H7 (cell line): ENCODE measurements around the gene SLC25A33. TPM values are rescaled to one million over a fixed set of nuclear protein-coding genes. Genes with fewer than 3 reads are reported as not detected.
A peak's percentile ranks its signal among the peaks of the same experiment; 100 is the strongest.

Source experiments
- DNase-seq: peaks from one replicate; pipeline ENCODE4 v3.0.0; 2012
- H3K27me3 ChIP-seq: 2 replicates; pipeline ENCODE4 v1.6.0; 2011; ENCODE audit warnings: mild to moderate bottlenecking, low read length; ENCODE audit not compliant: control insufficient read depth, insufficient read depth
- H3K36me3 ChIP-seq: replicated peaks from 2 replicates; pipeline ENCODE4 v1.5.1; 2011; ENCODE audit warnings: low read length; ENCODE audit not compliant: control insufficient read depth, insufficient read depth
- H3K4me3 ChIP-seq: 2 replicates; pipeline ENCODE4 v1.5.1; 2011; ENCODE audit warnings: low read depth, mild to moderate bottlenecking, control low read depth, low read length, moderate library complexity; ENCODE audit not compliant: insufficient read depth
- total RNA-seq: library from RNA; depleted of rRNA; stranded (reverse); fragments of >200 nt; shearing (Covaris generic); gene quantifications from 2 replicates; pipeline ENCODE4 v1.2.3, GENCODE V29; 2014; rRNA removed

Gene SLC25A33
- total RNA-seq, 1 experiment from 2014 or later = 23.2 TPM

DNA sequence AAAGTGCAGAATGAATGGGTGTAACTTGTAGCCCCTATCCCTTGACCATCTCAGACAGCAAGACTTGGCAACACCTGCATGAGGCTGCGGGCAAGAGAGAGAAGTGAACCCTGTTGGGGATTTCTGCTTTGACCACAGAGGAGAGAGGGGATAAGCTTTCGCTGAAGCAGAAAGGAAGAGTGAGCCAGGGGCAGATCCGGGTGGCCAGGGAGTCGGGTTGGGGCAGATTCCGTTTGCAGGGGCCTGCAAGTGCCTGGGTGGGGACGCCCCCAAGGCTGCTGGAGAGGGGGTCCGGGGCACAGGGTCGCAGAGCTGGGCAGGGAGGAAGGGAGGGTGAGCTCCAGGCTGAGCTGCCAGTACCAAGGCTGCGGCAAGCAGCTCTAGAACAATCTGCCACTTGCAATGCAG is 86.9 kb downstream of the SLC25A33 start:
- DNase-seq = peak; percentile 56
- Histone ChIP-seq H3K36me3 (no peaks in the 10 kb centered on the region), H3K4me3 (no peak overlapping the region), H3K27me3 (peaks cover 6% of the 10 kb centered on the region; the same call in 1 of the 2 replicates)

DNA sequence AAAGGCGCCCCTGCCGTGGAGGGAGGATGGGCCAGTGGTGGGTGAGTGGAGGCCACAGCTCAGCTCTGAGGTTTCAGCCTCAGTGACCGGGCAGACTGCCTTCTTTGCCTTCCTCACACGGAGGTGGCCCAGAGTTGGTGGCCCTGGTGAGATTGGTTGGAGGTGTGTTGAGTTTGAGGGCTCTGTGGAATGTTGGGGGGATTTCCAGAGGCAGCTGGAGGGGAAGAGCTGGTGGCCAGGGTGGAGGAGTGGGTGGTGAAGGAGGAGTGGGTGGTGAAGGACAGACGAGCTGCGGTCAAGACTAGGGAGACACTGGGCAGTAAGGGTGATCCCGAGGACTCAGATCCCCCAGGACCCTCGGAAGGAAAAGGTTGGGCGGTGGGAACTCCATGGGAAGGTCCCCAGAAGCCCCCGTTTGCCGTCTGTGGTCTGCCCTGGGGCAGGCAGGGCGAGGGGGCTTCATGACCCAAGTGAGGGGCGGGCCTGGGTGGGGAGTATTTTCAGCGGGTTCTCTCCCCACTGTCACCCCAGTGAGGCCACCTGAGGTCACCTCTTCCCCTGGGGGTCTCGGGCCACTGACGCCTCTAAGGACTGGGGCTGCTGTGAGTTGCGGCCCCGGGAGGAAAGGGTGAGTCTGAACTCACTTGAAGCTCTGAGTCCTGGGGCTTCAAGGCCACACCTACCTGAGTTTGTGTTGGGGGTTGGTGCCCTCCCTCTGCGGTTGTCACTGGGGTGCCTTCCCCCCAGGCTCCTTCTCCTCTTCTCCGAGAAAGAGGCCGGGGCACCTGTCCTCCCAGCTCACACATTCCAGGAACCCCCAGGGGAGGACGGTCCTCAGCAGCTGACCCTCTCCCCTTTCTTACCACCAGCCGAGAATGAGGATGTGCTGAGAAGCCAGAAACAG is 89.5 kb downstream of the SLC25A33 start:
- Histone ChIP-seq H3K27me3 (peaks cover 6% of the 10 kb centered on the region; the same call in 1 of the 2 replicates), H3K36me3 (no peaks in the 10 kb centered on the region), H3K4me3 (no peak overlapping the region)
- peak; percentile 64 for DNase-seq

DNA sequence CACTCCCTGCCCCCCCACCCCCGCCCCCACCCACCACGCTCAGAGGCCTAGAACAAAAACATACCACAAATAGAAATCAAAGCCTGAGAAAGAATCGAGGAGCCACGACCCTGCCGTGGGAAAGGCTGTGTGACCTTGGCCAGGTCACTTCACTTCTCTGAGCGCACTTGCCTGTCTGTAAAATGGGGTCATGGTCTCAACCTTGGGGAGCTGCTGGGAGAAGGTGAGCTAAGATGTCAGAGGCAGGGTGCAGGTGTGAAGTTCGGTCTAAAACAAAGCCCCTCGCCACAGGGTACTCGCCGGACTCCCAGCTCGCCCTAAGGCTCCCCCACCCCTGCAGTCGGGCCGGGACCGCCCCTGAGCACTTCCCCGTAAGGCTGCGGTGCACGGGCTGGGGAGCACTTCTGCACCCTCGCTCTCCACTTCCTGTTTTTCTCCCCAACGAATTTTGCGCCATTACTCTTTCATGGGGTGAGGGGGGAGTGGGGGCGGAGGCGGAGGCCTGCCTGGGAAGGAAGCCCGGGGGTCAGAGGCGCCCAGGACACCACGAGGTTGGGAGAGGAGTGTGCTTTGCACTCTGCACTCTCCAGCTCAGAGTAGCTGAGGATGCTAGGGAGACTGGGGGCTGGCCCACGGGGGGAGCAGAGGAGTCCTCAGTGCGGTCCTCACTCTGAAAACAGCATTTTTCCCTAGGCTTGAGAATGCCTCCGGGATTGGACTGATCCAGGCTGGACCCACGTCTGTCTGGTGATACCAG is 90.4 kb downstream of the SLC25A33 start:
- Histone ChIP-seq H3K4me3 (no peak overlapping the region), H3K27me3 (peaks cover 6% of the 10 kb centered on the region; the same call in 1 of the 2 replicates), H3K36me3 (no peaks in the 10 kb centered on the region)
- peak; percentile 61 for DNase-seq

DNA sequence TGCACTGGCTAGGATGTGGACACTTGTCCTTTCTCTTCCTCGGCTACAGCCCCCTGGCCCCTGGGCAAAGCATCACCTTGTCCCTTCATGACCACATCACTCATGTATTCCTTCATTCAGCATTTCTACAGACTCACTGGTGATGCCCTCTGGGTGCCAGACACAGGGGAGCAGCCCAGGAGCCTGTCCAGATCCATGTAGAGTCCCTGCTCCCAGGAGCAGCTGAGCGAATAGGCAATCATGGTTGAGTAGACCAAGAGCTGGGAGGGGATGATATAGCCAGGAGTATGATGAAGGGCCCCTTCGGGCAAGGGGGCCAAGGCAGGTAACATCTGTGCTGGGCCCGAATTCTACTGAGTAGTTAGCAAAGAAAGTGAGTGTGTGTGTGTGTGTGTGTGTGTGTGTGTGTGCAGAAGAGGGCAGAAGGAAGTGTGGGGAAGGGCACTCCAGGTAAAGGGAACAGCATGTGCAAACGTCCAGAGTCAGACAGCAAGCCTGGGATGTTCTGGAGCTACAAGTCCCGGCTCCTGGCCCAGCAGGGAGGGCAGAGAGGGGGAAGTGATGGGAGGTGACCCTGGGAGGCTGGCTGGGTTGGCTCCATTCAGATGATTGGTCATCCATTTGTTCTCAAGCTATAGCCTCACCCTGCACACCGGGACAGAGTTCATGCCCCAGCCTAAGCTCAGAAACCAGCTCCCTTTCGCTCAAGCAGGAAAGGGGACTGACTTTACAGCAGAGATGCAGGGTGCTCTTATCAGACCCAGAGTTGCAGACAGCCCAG is 91.3 kb downstream of the SLC25A33 start:
- Histone ChIP-seq H3K4me3 (no peak overlapping the region), H3K36me3 (no peaks in the 10 kb centered on the region), H3K27me3 (peaks cover 6% of the 10 kb centered on the region; the same call in 1 of the 2 replicates)
- DNase-seq = no peak

DNA sequence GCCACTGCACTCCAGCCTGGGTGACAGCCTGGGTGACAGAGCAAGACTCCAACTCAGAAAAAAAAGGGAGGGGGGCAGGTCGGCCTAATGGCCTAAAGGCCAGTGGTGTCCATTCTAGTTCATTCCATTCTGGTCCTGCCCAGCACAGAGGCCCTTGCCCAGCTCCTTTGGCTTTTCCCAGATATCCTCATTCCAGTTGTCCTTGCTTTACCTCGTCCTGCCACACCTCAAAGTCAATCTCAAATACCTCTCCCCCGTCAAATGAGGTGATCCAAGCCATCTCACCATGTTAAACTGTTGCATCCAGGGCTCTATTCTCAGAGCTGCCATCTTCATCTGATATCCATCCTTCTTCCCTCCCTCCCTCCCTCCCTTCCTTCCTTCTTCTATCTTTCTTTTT is 92.3 kb downstream of the SLC25A33 start:
- Histone ChIP-seq H3K36me3 (no peaks in the 10 kb centered on the region), H3K4me3 (no peak overlapping the region), H3K27me3 (peaks cover 6% of the 10 kb centered on the region; the same call in 1 of the 2 replicates)
- DNase-seq = no peak

DNA sequence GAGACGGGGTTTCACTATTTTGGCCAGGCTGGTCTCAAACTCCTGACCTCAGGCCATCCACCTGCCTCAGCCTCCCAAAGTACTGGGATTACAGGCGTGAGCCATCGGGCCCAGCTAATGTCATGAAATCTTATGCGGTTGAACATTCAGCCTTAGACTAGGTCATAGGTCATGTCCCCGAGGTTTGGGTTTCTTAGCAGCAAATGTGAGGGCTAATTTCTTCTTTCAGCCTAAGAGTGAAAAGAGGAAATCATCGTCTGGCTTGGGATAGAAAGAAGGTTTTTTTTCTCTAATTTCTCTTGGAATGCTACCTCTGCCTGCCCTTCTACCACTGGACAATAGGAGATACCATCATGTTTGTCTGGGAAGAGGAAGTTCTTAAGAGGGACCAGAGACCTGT is 94.2 kb downstream of the SLC25A33 start:
- H3K27me3 ChIP-seq = no peaks in the 10 kb centered on the region
- no peaks in the 10 kb centered on the region for H3K36me3 ChIP-seq
- no peak for DNase-seq
- no peak overlapping the region for H3K4me3 ChIP-seq

DNA sequence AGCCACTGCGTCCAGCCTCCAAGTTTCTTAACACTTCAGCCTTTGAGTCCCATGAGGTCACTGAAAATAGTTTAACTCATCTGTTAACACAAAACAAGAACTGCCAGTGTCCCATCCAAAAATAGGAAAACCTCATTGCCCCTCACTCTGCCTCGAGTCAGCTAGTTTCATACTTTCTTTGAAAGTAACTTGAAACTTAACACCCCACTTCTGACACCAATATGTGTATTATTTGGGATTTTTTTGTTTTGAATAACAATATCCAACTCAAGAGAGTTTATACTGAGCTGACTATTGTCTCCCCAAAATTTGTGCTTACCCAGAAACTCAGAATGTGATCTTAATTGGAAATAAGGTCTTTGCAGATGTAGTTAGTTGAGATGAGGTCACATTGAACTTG is 95.3 kb downstream of the SLC25A33 start:
- Histone ChIP-seq H3K36me3 (no peaks in the 10 kb centered on the region), H3K27me3 (no peaks in the 10 kb centered on the region), H3K4me3 (no peak overlapping the region)
- no peak for DNase-seq

Other genes with a start within 250 kb of the SLC25A33 start
- 4.2 and 6.5 TPM in 2 replicates for gene SPSB1, start 246.6 kb upstream of the SLC25A33 start, total RNA-seq
- 12.9 and 14.9 TPM in 2 replicates for gene TMEM201, start 49.4 kb downstream of the SLC25A33 start, total RNA-seq
- 6.9 and 18.1 TPM in 2 replicates for gene PIK3CD, start 112.3 kb downstream of the SLC25A33 start, total RNA-seq